HepG2 (cell line): ENCODE data around the gene PRR36. TPM values are rescaled to one million over a fixed set of nuclear protein-coding genes. Genes with fewer than 3 reads are reported as not detected.
A peak's percentile ranks its signal among the peaks of the same experiment; 100 is the strongest.

Source experiments
- BCL3 ChIP-seq: sonication (generic); formaldehyde crosslinking; IDR thresholded peaks from 2 replicates; pipeline ENCODE4 v1.5.1; 2020; ENCODE audit warnings: mild to moderate bottlenecking, missing genetic modification reagents, moderate library complexity
- ELK4 ChIP-seq: sonication (generic); formaldehyde crosslinking; IDR thresholded peaks from 2 replicates; pipeline ENCODE4 v1.9.0; 2021; ENCODE audit warnings: missing genetic modification reagents, borderline replicate concordance
- ETV5 ChIP-seq: IDR thresholded peaks from 2 replicates; pipeline ENCODE4 v1.6.1; 2018; ENCODE audit warnings: missing biosample characterization, missing genetic modification reagents, inconsistent platforms, borderline replicate concordance
- FOXC1 ChIP-seq: sonication (generic); formaldehyde crosslinking; IDR thresholded peaks from 2 replicates; pipeline ENCODE4 v1.8.0; 2022; ENCODE audit warnings: mild to moderate bottlenecking, missing genetic modification reagents, borderline replicate concordance
- HNF4A ChIP-seq: sonication (generic); formaldehyde crosslinking; IDR thresholded peaks from 2 replicates; pipeline ENCODE4 v1.4.0; 2020; ENCODE audit warnings: missing genetic modification reagents
- HOXA9 ChIP-seq: sonication (generic); formaldehyde crosslinking; IDR thresholded peaks from 2 replicates; pipeline ENCODE4 v1.8.1; 2022; ENCODE audit warnings: missing genetic modification reagents, mild to moderate bottlenecking, moderate library complexity, borderline replicate concordance
- MAFF ChIP-seq: IDR thresholded peaks from 2 replicates; pipeline ENCODE4 v1.6.1; 2011; ENCODE audit warnings: low read depth, low read length, improper control_type of control experiment
- NCOA2 ChIP-seq: sonication (generic); formaldehyde crosslinking; IDR thresholded peaks from 2 replicates; pipeline ENCODE4 v1.8.0; 2022; ENCODE audit warnings: inconsistent platforms
- NR0B2 ChIP-seq: sonication (generic); formaldehyde crosslinking; IDR thresholded peaks from 2 replicates; pipeline ENCODE4 v1.4.0; 2020; ENCODE audit warnings: mild to moderate bottlenecking, missing genetic modification reagents
- NR2F2 ChIP-seq: IDR thresholded peaks from 2 replicates; pipeline ENCODE4 v1.6.1; 2012; ENCODE audit warnings: low read depth, inconsistent platforms, borderline replicate concordance
- SNAPC2 ChIP-seq: sonication (generic); formaldehyde crosslinking; IDR thresholded peaks from 2 replicates; pipeline ENCODE4 v1.8.1; 2022; ENCODE audit warnings: mild to moderate bottlenecking, missing genetic modification reagents
- TCF12 ChIP-seq, 2 experiments: fragments of 450-650 bp in 1 of 2; sonication (generic) in 1 of 2; formaldehyde crosslinking in 1 of 2; IDR thresholded peaks; 2 replicates each; pipeline versions ENCODE4 v1.6.1 to v1.8.0; 2017 to 2022; ENCODE audit warnings: antibody characterized with exemption in 1 of 2, mild to moderate bottlenecking in 1 of 2, missing genetic modification reagents in 1 of 2, moderate library complexity in 1 of 2
- ZBTB20 ChIP-seq: sonication (generic); formaldehyde crosslinking; IDR thresholded peaks from 2 replicates; pipeline ENCODE4 v1.8.1; 2023; ENCODE audit warnings: missing genetic modification reagents, low read depth, mild to moderate bottlenecking, borderline replicate concordance
- ZFP41 ChIP-seq: sonication (generic); formaldehyde crosslinking; IDR thresholded peaks from 2 replicates; pipeline ENCODE4 v1.4.0; 2020; ENCODE audit warnings: mild to moderate bottlenecking, missing genetic modification reagents, borderline replicate concordance
- ZNF101 ChIP-seq: sonication (generic); formaldehyde crosslinking; IDR thresholded peaks from 2 replicates; pipeline ENCODE4 v1.4.0; 2020; ENCODE audit warnings: mild to moderate bottlenecking, low read depth, missing genetic modification reagents, borderline replicate concordance
- ZNF138 ChIP-seq: sonication (generic); formaldehyde crosslinking; IDR thresholded peaks from 2 replicates; pipeline ENCODE4 v1.5.0; 2020; ENCODE audit warnings: mild to moderate bottlenecking, low read depth, missing genetic modification reagents
- ZNF550 ChIP-seq: sonication (generic); formaldehyde crosslinking; IDR thresholded peaks from 2 replicates; pipeline ENCODE4 v1.4.0; 2020; ENCODE audit warnings: mild to moderate bottlenecking, missing genetic modification reagents, borderline replicate concordance
- ZNF562 ChIP-seq: sonication (generic); formaldehyde crosslinking; IDR thresholded peaks from 2 replicates; pipeline ENCODE4 v1.8.0; 2022; ENCODE audit warnings: missing genetic modification reagents, borderline replicate concordance
- ZNF75D ChIP-seq: sonication (generic); formaldehyde crosslinking; IDR thresholded peaks from 2 replicates; pipeline ENCODE4 v1.8.1; 2023; ENCODE audit warnings: missing genetic modification reagents, mild to moderate bottlenecking, borderline replicate concordance
- ZNF770 ChIP-seq: sonication (generic); formaldehyde crosslinking; IDR thresholded peaks from 2 replicates; pipeline ENCODE4 v1.5.0; 2020; ENCODE audit warnings: mild to moderate bottlenecking, missing genetic modification reagents
- ZNF781 ChIP-seq: sonication (generic); formaldehyde crosslinking; IDR thresholded peaks from 2 replicates; pipeline ENCODE4 v1.5.1; 2020; ENCODE audit warnings: borderline replicate concordance, mild to moderate bottlenecking, missing genetic modification reagents; ENCODE audit errors: not compliant biosample characterization
- polyA plus RNA-seq, 8 experiments: library from polyadenylated mRNA; depleted of rRNA in 3 of 8; stranded (reverse) in 7 of 8; unstranded in 1 of 8; fragments of >200 nt; fragmentation: Illumina TruSeq in 4 of 8; extraction: Trizol in 4 of 8; gene quantifications; 2 replicates each; pipeline versions ENCODE4 v1.2.1 to v1.2.3, GENCODE V29; 2011 to 2016; ENCODE audit warnings: low read depth in 4 of 8, missing spikeins in 1 of 8, mixed read lengths in 1 of 8; ENCODE audit not compliant: insufficient read depth in 1 of 8
- total RNA-seq, 5 experiments: library from RNA; depleted of rRNA; stranded (reverse); fragments of >200 nt; fragmentation: Illumina TruSeq; extraction: Trizol; gene quantifications; 2 replicates each; pipeline ENCODE4 v1.2.3, GENCODE V29; 2016; ENCODE audit warnings: low read depth in 1 of 5

The PRR36 gene
- total and polyA plus RNA-seq, 2 of the 13 experiments (the other 11 are each of a cell fraction or from before 2014, with no cell fraction given) = 0.07 to 0.17 TPM

GRCh38 chr19:7903244-7904073, 29.3 kb upstream of the PRR36 start, which contains the start of gene MAP2K7 (continued):
- peak; percentile 91 for TF ChIP-seq BCL3 (CRISPR knock-in tag)
- TF ChIP-seq SNAPC2 = no peak
- TF ChIP-seq ZNF138 (CRISPR knock-in tag) = peak; percentile 27; the same call in 1 of the 2 replicates
- TF ChIP-seq HOXA9 (CRISPR knock-in tag) = no peak; the same call in 1 of the 2 replicates
- peak; percentile 65 for TF ChIP-seq ZNF781 (CRISPR knock-in tag)
- no peak for TF ChIP-seq TCF12 (IDR thresholded peaks at IDR 0.05)
- no peak for TF ChIP-seq TCF12 (CRISPR knock-in tag; IDR thresholded peaks at IDR 0.05)
- no peak for TF ChIP-seq ZNF101 (CRISPR knock-in tag)
- TF ChIP-seq FOXC1 = peak; percentile 97
- TF ChIP-seq ELK4 (CRISPR knock-in tag) = no peak
- TF ChIP-seq ZNF75D = no peak; the same call in 1 of the 2 replicates
- no peak for TF ChIP-seq ZBTB20 (CRISPR knock-in tag)
- TF ChIP-seq NCOA2 (CRISPR knock-in tag) = peak; percentile 61; the same call in 1 of the 2 replicates
- no peak for TF ChIP-seq ZFP41 (CRISPR knock-in tag)
- TF ChIP-seq NR2F2 = peak; percentile 84; the same call in 1 of the 2 replicates
- TF ChIP-seq ZNF550 (CRISPR knock-in tag) = no peak
- peak; percentile 87 for TF ChIP-seq ZNF770 (CRISPR knock-in tag)
- TF ChIP-seq HNF4A (CRISPR knock-in tag) = no peak
- TF ChIP-seq MAFF = no peak
- TF ChIP-seq ZNF562 = no peak
- TF ChIP-seq ETV5 (CRISPR knock-in tag) = 0 out of 2 replicates have a peak, but pooled peaks have one; percentile 9
- no peak; the same call in 1 of the 2 replicates for TF ChIP-seq NR0B2
